Measurements from ENCODE around the gene RASEF.

The RASEF gene

GRCh38 chr9:83012168-83012921, 50.6 kb downstream of the RASEF start:
- DNase-seq = no peak

- DNase-seq = no peak
These were observed 51.3 kb downstream of the RASEF start for GRCh38 chr9:83011611-83012010.

GRCh38 chr9:83007521-83008300, 55.2 kb downstream of the RASEF start:
- DNase-seq = no peak

GRCh38 chr9:83006378-83006777, 56.6 kb downstream of the RASEF start:
- no peak for DNase-seq

GRCh38 chr9:83005963-83006362, 57.0 kb downstream of the RASEF start:
- DNase-seq = no peak

GRCh38 chr9:83005361-83005760, 57.6 kb downstream of the RASEF start:
- no peak for DNase-seq

- DNase-seq = no peak
These were observed 60.6 kb downstream of the RASEF start for GRCh38 chr9:83002329-83002728.

GRCh38 chr9:83000765-83001164, 62.2 kb downstream of the RASEF start:
- DNase-seq = no peak

- DNase-seq = no peak
These were observed 64.5 kb downstream of the RASEF start for GRCh38 chr9:82998409-82998808.

- no peak for DNase-seq
These were observed 65.3 kb downstream of the RASEF start for GRCh38 chr9:82997476-82998140.

GRCh38 chr9:82996941-82997340, 66.0 kb downstream of the RASEF start:
- no peak for DNase-seq

- no peak for DNase-seq
These were observed 68.9 kb downstream of the RASEF start for GRCh38 chr9:82993856-82994605.

GRCh38 chr9:82991671-82992070, 71.3 kb downstream of the RASEF start:
- no peak for DNase-seq

- no peak for DNase-seq
These were observed 73.0 kb downstream of the RASEF start for GRCh38 chr9:82989929-82990328.

- no peak for DNase-seq
These were observed 74.5 kb downstream of the RASEF start for GRCh38 chr9:82988488-82988887.

GRCh38 chr9:82987370-82988189, 75.4 kb downstream of the RASEF start:
- no peak for DNase-seq

- no peak for DNase-seq
These were observed 81.4 kb downstream of the RASEF start for GRCh38 chr9:82981552-82981951.

- no peak for DNase-seq
These were observed 87.8 kb downstream of the RASEF start for GRCh38 chr9:82975176-82975575.

- DNase-seq = no peak
These were observed 90.5 kb downstream of the RASEF start for GRCh38 chr9:82972446-82972845.

- no peak for DNase-seq
These were observed 92.6 kb downstream of the RASEF start for GRCh38 chr9:82970359-82970758.

- DNase-seq = no peak
These were observed 93.7 kb downstream of the RASEF start for GRCh38 chr9:82969291-82969690.

GRCh38 chr9:82968816-82969215, 94.1 kb downstream of the RASEF start:
- DNase-seq = no peak
